ENCODE measurements around the gene FRRS1. TPM values are rescaled to one million over a fixed set of nuclear protein-coding genes. Genes with fewer than 3 reads are reported as not detected.

Gene FRRS1
- total RNA-seq, 2 experiments from 2014 or later: 2.8 to 3.0 TPM

DNA sequence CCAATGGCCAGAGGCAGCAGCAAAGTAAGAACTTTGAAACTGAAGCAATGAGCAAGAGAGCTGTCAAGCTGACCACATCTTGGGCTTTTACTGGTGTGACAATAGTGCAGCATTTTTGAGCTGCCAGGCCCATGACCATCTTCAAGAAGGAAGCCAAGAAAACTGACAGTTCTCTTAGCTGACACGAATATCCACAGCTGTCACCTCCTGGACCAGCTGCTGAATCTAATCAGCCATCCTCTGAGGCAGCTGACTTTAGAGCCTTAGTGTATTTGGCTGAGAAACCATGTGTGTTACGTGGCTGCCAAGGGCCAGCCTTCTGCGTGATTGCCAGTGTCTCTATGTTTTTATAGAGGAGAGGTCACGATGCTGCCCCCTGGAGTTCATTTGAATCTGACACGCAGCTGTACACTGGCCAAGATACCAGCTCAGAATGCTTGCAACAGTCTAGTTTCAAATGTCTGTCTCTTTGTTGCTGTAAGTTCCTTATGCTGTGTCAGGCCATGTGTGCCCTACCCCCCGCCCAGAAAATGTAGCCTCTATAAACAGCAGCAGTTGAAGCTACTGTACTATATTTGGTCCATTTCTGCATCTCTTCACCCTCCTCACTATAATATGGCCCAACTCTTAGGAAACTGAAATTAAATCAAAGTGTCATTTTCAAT is 80.8 kb downstream of the FRRS1 start:
- CTCF ChIA-PET: interaction anchor here (1.9 kb wide), 1 partner anchor 21 kb away, joined by 6 read pairs; no protein-coding TSS in a partner anchor
- POLR2A ChIA-PET: no interaction called here

DNA sequence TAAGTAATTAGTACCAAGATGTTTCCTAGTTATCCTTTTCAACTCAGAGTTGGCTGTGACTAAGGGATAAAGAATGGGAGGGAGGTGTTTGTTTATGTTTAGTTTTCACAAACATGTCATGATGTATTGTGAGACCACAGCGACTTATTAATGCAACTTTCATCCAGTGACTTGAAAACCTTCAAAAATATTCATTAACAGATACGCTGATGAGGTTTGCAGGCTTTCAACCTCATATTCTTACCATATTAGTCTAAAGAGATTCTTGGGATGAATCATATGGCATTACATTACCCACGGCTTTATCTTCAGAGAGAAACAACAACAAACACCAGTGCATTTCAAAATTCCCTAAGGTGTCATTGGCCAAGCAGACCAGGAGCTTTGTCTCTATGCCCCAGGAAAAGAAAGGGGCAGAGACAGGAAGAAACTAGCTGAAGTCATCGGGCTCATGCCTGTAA is 84.1 kb downstream of the FRRS1 start:
- ChIA-PET POLR2A (no interaction called here), CTCF (no interaction called here)

DNA sequence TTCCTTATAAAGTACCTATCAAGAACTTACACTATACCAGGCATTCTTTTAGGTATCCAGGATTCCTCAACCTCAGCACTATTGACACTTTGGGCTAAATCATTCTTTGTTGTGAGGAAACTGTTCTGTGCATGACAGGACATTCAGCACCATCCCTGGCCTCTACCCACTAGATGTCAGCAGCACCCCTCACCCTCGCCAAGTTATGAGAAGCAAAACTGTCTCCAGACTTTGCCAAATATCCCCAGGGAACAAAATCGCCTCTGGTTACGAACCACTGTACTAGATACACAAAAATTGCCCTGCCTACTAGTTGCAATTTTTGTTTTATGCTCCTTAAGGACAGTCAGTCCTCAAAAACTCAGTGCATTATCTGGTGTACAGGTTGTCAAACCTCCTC is 84.9 kb downstream of the FRRS1 start:
- ChIA-PET POLR2A (no interaction called here), CTCF (no interaction called here)

DNA sequence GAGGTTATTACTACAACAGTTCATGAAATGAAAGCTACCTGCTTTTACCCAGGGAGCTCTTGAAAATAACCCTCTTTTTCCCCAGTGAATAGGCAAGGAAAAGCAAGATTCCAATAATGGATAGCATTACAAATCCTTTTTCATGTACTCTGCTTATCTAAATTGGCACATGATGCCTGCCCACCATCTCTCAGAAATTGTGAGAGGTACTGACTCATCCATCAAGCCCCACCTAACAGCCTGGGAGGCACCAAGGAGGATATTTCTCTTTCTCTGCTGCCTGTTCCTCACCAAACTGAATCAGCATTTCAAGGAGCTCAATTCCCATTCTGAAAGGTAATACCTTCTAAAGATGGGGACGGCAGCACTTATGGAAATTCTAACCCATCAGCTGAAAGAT is 86.2 kb downstream of the FRRS1 start:
- ChIA-PET CTCF (no interaction called here), POLR2A (no interaction called here)

DNA sequence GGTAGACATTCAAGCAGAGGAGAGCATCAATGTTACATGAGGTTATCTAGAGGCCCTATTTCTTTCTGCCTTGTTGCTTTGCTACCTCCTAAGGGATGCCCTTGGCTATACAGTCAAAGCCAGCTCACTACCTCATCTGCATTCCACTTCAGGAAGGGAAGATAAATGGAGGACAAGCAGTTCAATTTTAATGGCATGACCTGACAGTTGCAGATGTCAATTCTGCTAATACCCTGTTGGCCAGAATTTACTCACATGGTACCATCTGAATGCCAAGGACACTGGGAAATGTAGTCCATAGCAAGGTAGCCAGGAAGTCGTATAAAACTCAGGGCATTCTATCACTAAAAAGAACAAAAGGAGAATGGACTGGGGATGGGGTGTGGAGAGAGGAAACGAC is 89.0 kb downstream of the FRRS1 start:
- ChIA-PET CTCF (no interaction called here), POLR2A (no interaction called here)

DNA sequence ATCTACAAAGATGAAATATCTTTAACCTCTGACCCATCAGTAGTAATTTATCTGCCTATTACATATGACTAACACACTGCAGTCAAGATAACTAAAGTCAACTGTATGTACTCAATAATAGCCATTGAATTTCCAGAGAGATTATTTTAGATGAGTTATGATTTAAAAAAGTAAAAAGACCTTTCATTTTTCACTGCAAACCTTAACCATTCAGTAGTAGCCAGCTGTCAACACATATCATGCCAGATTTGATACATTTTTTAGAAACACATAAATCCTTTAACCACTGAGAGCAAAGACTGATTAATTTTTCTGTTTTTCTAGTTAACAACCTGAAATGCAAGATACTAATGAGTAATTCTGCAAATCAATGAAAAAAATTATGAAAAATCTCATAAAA is 89.6 kb downstream of the FRRS1 start:
- POLR2A ChIA-PET: no interaction called here
- CTCF ChIA-PET: no interaction called here

DNA sequence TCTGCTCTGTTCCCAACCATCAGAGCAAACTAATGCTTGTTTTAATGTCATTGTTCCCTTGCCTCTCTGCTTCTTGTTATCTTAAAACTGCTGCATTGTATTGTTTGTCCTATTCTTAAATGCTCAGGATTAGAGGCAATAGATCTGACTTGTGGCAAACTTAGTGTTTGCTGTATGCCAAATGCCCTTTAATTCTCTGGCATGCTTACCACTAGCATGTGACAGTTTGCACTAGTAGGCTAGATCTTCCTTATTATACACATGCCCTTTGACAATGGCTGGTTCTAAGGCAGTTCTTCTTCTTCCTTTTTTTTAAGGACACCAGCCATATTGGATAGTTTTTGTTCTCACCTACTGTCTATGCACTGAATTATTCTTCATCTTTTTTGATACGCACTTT is 90.4 kb downstream of the FRRS1 start:
- POLR2A ChIA-PET: no interaction called here

DNA sequence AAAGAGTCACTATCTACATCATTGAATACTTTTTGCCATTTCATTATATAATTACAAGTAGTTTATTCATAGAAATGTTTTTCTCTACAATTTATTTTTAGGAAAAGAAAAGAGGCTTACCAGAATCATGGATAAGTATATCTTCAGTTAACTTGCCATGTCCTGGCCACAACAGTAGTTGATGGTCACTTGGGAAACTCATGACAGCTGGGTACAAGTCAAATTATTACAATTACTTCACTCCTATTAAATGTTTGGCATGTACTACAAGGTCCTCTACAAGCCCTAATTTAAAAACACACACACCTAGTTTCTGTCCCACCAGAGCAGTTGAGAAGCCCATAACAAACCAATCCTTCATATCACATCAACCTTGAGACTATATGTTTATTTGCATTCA is 91.1 kb downstream of the FRRS1 start:
- ChIA-PET CTCF (no interaction called here), POLR2A (no interaction called here)

More for the DNA sequence above, 90.4 kb downstream of the FRRS1 start:
- CTCF ChIA-PET: no interaction called here

DNA sequence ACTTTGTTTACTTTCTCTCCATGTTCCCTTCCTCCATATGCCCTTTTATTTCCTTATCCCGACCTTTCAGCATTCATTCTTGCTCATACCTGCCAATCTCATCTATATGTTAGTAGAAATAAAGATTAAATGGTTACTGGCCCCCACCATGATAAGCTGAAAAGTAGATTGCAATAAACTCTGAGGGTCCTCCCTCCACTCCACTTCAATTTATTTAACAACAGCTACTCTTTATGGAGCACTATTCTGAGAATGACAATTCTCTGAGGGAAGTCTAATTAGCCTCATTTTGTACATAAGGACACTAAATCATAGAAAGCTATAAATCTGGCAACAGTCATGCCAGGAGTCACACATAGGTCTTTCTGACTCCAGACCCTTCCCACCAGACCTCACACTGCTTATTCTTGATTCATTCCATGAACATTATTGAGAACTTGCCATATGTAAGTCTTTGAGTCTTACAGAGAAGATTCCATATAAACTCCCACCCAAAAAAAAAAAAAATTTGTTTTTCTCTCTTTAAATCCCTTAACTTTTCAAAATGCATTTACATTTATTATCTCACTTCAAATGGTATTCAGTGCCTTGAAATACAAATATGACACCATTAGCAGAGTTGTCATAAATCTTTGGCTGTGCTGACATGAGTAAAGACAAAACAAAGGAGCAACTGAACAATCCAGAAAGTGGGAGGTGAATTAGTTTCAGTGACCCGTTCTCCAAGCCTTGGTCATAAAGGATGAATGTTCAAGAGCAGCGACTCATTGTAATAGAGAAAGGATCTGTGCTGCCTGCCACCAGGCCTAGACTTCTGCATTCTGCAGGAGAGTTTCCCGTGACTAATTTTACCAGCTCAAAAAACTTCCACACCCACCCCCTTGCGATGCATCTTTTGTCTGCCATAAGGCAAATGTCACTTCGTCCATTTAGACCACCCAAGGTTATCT is 92.0 kb downstream of the FRRS1 start:
- ChIA-PET POLR2A (no interaction called here), CTCF (no interaction called here)

DNA sequence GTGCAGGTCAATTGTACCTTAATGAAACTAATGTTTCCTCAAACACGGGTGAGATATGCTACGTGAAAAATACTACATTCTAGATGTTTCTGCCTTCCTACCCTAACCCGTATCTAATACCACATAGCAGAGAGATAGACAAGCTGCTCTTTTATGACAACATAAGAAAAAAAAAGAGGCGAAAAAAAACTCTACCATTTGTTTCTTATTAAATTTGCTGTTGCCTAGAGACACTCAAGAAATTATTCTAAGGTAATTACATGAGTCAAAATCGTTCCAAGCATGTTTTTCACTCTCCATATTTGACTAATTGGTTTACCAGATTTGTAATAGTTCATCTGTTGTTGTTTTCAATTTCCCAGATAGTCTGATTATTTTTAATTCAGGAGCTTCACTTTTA is 93.1 kb downstream of the FRRS1 start:
- POLR2A ChIA-PET: interaction anchor here (0.6 kb wide), 1 partner anchor 848 kb away, joined by 8 read pairs; no protein-coding TSS in a partner anchor
- CTCF ChIA-PET: interaction anchor here (0.6 kb wide), 1 partner anchor 25 kb away, joined by 3 read pairs; no protein-coding TSS in a partner anchor

DNA sequence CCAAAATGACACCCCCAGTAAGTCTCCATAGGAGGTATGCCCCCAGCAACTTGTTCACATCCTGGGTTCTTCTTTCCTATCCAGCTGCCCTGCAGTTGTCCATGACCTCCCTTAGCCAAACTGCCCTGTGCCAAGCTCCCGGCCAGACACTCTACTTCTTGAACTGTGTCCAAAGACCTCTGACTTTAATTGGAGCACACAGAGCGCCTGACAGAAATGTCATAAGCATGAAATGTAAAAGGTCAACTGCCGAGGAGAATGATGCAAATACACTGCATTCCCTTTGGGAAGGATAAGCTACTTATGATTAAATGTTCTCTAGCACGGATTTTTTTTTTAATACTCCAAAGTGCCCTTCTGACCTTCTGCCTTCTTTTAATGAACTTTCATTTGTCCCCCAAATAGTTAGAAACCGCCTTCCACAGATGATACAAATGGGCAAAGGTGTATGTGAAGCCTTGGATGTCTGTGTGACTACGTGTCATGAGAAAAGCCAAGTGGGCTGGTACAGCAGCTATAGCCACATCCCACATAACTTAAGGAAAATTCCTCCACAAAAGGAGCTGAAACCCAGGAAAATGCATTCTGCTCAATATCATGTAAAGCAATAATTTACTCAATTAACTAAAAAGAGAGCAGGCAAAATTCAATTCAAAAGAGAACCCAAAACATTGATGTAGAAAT is 93.8 kb downstream of the FRRS1 start:
- CTCF ChIA-PET: no interaction called here
- POLR2A ChIA-PET: interaction anchor here (0.6 kb wide), 1 partner anchor 848 kb away, joined by 8 read pairs; no protein-coding TSS in a partner anchor

DNA sequence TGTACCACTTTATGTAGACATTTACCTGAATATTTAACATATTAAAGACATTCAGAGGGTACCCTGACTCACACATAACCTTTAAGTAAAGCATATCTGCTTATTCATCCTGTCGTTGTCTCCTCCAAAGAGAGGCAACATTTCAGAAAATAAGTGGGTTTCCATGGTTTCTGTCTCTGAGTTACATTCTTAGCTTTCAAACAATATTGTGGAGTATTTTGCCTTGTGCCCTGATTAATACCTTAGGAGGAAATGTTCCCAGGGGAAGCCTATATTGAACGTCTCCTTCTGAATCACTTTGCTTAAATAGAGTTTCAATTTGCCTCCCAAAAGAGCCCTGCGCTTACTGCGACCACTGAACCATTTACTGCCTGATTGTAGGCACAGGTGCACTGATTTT is 94.4 kb downstream of the FRRS1 start:
- POLR2A ChIA-PET: no interaction called here
- CTCF ChIA-PET: no interaction called here

DNA sequence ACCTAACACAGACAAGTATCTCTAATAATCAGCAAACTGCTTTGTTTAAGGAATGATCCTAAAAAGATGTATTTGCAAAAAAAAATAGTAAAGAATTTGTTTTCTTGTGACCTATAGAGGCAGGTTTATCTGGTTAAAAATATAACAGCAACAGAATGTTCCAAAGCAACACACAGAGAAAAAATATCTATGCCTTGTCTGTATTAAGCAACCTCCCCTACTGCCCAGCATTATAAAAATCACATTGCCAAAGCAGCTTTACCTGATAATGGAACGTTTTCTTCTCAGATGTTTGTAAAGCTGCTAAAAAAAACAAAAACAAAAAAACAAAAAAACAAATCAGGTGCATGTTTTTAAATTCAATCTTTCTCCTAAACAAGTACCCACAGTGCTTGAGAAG is 95.9 kb downstream of the FRRS1 start:
- CTCF ChIA-PET: no interaction called here
- POLR2A ChIA-PET: no interaction called here

DNA sequence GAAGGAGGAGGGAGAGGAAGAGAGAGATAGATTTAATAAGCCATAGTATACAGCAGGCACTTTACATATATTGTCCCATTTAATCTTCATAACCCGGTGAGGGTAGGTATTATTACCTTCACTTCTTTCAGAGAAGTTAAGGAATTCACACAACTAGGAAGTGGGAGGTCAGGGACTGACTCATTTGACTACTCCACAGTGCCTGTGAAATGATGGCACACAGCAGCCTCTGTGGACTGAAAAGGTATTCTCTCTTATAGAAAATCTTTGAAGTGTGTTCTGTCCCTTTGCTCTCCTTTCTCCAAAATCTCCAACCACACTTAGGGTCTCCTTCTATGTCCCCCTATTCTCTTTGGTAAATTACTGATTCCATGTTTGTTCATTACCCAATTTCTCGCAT is 96.6 kb downstream of the FRRS1 start:
- ChIA-PET CTCF (no interaction called here), POLR2A (no interaction called here)

DNA sequence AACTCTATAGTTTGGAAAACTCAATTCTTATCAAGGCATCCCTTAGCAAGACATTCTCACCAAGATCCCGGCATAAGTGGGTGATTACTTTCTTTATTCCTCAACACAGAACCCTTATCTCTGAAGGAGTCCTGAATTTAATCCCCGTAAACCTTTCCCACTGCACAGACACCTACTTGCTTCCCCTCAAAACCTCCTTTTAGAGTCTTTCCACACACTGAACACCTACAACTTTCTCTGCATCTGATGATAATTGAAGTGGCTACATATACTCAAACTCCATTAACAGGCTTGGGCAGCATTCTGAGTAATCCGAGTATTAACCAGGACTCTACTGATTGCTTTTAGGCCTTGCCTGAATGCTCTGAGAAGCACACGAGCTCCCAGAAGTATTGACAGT is 97.1 kb downstream of the FRRS1 start:
- POLR2A ChIA-PET: no interaction called here
- CTCF ChIA-PET: no interaction called here

DNA sequence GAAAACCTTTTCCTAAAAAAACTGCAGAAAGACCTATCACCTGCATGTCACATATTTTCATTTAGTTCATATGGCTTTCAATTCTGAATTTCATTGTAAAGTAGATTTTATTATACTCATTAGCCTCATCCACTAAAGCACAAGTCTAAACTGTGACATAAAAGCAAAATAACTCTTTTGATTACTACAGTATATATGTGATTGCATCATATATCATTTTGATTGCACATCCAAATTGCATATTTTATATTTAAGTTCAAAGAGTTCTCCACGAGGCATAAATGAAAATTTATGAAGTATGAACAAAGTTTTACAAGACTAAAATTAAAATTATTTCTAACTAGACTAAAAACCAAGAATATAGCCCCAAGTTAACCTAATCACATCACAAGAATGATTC is 101.2 kb downstream of the FRRS1 start:
- ChIA-PET CTCF (no interaction called here), POLR2A (no interaction called here)

DNA sequence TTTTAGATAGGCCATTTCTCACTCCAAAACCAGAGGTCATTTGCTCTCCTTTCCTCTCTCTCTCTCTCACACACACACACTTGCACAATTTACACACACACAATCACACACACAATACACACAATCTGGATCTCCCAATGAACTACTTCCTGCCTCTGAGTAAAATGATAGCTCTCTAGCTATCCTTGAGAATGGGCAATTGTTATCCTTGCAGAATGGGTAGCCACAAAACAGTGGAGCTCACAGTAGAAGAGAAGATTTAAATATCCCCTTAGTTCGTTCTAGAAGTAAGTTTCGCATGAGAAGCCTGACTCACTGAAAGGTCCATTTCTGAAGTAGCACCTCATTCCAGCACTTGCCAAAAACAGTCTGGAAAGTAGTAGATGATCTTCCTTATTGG is 102.9 kb downstream of the FRRS1 start:
- ChIA-PET CTCF (no interaction called here), POLR2A (no interaction called here)

DNA sequence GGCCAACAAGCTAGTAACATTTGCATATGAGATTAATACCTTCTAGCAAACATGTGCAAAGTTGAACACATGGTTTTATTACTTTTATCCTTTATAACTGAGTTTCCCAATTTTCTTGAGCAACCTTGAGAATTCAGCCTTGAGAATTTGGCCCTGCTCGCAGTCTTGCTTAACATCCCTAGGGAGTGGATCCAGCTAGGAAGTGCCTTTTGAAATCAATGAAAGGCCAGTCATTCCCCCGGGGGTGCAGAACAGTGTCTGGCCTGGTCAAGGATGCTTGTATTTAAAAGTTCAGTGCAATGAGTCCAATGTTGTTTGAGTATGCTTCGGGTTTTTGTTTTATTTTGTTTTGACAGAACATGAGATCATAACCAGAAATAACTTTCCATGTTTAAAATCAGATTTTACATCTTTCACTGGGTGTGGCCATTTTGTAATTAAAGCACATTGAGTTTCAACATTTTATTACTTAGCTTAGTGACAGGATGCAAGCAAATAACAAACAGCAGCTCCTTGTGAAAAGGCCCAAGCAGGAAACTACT is 103.8 kb downstream of the FRRS1 start:
- CTCF ChIA-PET: no interaction called here
- POLR2A ChIA-PET: no interaction called here

DNA sequence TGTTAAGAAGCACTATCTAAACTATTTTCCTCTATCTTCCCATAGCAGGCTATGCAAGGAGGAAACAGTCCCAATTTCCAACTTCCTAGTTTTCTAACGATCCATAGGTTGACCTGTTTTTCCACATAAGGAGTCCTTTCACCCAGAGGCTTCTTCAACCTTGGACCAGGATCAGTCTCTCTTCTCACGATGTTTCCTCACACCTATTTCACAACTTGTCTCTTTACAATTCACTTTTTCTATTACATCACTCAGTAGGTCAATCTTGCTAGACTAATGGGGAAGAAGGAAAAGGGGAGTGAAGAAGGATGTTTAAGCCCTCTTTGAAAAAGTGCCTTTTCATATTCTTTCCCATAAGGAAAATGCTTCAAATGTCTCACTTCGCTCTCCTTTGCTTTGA is 104.7 kb downstream of the FRRS1 start:
- POLR2A ChIA-PET: no interaction called here
- CTCF ChIA-PET: no interaction called here

DNA sequence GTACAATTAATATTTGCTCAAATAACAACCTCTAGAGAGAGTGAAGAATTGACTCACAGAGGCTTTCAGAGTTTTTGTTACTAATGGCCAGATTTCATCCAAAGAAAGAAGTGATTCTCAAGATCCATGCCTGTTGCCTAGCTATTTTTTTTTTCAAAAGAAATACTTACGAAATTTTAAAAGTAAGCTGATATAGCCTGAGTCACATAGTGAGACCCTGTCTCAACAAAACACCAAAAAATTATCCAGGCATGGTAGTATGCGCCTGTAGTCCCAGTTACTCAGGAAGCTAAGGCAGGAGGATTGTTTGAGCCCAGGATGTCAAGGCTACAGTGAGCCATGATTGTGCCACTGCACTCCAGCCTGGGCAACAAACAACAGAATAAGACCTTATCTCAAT is 105.9 kb downstream of the FRRS1 start:
- POLR2A ChIA-PET: no interaction called here
- CTCF ChIA-PET: no interaction called here

DNA sequence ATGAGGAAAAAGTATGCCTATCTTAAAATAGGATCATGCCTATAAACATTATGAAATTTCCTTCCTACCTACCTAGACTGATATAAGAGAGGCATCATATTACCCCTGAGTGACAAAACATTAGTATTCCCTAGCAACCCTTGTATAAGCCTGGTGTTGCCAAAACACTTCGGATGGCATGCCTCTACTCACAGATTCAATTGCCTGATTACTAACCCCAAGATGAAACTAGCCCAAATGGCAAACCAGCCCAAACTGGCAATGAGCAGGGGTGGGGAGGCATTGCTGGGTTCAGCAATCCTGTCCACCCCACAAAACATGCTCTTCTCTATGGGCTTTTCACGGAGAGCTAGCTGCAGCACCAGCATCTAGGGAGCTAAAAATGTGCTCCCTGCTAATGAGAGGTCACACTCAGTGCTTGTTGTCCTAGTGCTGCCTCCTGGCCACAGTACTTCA is 106.7 kb downstream of the FRRS1 start:
- CTCF ChIA-PET: no interaction called here
- POLR2A ChIA-PET: no interaction called here
